GM18861 (cell line): ENCODE measurements around the gene ALDH2.
"Not testable (repeated sequence)": the region's sequence is repeated elsewhere in the genome, so short reads cannot be mapped to it uniquely, and the experiment has no call there.

ENCODE experiments used
- ATAC-seq: cut with Tn5 transposase; IDR thresholded peaks from one replicate; pipeline ENCODE4 v1.9.1; 2021; ENCODE audit not compliant: unreplicated experiment

ALDH2 gene

DNA sequence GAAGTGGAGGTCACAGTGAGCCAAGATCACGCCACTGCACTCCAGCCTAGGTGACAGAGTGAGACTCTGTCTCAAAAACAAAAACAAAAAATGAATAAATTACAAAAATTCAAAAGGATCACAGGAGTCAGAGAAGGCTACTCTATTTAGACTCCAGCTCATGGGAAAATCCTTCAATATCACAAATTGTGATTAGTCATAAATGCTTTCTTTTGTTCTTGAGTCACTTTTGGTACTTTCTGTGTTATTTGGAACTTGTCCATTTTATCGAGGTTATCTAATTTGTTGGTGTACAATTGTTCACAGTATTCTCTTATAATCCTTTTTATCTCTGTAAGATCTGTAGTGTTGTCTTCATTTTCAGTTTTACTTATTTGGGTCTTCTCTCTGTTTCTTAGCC lies 18.9 kb downstream of the ALDH2 start:
- no peak for ATAC-seq

DNA sequence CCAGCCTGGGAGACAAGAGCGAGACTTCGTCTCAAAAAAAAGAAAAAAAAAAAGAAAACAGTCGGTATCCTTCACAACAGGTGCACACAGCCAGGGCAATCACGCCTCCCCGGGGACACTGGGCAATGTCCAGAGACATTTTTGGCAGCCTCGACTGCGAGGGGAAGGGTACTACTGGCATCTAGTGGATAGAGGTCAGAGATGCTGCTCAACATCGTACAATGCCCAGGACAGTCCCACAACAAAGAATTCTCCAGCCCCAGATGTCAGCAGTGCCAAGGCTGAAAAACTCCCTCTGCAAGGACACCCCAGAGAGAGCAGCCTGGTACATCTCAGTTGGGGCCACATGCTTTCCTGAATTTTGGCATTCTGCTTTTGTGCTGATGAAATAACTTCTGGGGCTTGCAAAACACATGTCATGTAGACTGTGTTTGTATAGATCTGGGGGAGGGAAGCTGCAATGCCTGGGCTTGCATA lies 21.5 kb downstream of the ALDH2 start:
- no peak for ATAC-seq

DNA sequence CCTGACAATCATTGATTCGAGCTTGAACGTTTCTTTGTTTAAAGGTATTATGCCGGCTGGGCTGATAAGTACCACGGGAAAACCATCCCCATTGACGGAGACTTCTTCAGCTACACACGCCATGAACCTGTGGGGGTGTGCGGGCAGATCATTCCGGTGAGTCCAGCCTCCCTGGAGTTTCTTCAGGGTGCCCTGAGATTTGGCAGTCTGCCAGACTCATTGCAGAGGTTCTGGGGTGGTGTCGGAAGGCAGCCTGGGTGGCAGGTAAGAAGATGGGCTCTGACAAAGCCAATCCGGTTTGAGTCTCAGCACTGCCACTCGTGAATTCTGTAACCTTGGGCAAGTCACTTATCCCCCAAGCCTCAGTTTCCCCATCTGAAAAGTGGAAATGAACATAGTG lies 23.0 kb downstream of the ALDH2 start:
- ATAC-seq: no peak

DNA sequence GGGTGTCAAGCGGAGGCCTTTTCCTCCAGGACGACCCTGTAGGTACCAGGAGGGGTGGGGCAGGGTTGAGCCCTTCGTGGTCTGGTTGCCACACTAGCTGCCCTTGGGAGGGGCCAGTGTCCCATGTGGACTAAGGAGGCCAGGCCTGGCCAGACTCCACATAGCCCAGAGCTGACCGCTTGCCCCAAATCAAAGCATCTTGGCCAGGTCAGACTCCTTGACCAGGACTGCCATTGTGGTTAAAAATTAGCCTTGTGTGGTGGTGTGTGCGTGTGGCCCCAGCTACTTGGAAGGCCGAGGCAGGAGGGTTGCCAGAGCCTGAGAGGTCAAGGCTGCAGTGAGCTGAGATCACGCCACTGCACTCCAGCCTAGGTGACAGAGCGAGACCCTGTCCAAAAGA lies 24.8 kb downstream of the ALDH2 start:
- ATAC-seq: no peak

DNA sequence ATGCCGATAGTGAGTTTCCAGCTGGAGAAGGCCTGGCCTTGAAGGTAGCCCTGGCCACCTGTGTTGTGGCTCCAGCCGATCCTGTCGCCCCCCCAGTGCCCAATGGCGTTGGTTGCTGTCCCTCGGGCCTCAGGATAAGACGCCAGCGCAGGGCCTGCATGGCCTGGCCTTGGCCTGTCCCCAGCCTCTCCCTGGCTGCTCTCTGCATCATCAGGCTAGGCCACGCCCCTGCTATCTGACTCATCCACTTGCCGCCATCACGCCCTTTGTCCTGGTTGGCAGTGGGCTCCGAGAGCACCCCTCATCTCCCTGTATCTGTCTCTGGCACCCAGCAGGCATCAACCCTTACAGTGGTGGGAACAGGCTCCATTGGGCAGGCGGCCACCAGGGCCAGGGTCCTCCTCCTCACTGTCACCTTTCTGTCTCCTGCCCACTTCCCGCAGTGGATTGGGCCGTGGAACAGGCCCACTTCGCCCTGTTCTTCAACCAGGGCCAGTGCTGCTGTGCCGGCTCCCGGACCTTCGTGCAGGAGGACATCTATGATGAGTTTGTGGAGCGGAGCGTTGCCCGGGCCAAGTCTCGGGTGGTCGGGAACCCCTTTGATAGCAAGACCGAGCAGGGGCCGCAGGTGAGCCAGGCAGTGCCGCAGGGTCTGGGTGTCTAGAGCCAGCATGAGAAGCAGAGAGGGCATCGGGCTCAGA lies 25.6 kb downstream of the ALDH2 start:
- no peak for ATAC-seq

DNA sequence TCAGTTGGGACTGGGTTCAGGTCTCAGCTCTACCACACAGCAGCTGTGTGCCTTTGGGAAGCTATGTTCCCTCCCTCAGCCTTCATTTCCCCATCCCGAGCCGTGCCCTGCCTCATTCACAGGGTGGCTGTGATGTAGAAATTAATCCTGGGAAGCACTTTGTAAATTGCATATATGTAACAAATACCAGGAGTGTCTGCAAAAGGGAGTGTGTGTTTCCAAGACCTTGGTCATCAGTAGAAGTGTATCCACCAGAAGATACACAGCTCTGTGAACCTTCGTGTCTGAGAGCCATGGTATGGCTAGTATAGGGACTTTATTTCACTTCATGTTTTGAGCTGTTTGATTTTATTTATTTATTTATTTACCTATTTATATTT lies 26.1 kb downstream of the ALDH2 start:
- ATAC-seq: no peak

DNA sequence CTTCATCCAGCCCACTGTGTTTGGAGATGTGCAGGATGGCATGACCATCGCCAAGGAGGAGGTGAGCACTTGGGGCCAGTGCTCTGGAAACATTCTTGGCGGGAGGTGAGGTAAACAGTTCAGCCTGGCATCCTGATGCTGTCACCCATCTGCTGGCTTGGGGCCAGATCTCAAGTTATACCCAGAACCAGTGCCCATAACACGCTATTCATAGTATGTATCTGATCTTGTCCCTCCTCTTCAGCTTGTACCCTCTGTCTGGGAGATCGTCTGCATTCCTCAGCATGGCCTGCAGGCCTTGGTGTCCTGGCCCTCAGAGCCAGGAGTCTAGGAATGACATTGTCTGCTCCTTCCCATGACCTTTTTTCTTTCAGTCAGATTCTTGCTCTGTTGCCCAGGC lies 31.4 kb downstream of the ALDH2 start:
- ATAC-seq: no peak

DNA sequence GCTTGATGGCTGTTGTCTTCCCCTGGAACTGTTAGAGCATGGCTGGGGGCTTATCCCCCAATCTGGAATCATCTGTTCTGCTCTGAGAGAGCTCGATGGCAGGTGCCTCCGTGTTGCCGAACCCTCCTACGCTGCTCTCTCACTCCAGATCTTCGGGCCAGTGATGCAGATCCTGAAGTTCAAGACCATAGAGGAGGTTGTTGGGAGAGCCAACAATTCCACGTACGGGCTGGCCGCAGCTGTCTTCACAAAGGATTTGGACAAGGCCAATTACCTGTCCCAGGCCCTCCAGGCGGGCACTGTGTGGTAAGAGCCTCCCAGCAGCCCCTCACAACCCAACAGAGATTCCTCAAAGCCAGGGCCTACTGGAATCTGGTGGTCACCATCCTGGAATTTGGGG lies 33.0 kb downstream of the ALDH2 start:
- no peak for ATAC-seq

DNA sequence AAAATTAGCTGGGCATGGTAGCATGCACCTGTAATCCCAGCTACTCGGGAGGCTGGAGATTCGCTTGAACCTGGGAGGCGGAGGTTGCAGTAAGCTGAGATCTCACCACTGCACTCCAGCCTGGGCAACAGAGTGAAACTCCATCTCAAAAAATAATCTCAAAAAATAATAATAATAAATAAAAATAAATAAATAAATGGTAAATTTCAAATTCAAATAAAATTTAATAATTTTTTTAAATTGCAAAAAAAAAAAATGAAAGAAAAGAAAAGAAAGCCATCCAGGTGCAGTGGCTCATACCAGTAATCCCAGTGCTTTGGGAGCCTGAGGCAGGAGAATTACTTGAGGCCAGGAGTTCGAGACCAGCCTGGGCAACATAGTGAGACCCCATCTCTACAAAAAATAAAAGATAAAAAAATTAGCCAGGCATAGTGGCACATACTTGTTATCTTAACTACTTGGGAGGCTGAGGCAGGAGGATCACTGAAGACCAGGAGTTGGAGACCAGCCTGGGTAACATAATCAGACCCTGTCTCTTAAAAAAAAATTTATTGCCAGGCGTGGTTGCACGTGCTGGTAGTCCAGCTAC lies 36.4 kb downstream of the ALDH2 start:
- ATAC-seq: no peak

DNA sequence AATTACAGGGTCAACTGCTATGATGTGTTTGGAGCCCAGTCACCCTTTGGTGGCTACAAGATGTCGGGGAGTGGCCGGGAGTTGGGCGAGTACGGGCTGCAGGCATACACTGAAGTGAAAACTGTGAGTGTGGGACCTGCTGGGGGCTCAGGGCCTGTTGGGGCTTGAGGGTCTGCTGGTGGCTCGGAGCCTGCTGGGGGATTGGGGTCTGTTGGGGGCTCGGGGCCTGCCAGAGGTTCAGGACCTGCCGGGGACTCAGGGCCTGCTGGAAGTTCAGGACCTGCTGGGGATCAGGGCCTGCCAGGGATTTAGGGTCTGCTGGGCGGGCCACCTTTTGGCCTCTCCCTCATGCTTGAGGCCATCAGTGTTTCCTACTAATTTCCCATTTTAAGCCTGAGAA lies 37.1 kb downstream of the ALDH2 start:
- ATAC-seq: no peak

DNA sequence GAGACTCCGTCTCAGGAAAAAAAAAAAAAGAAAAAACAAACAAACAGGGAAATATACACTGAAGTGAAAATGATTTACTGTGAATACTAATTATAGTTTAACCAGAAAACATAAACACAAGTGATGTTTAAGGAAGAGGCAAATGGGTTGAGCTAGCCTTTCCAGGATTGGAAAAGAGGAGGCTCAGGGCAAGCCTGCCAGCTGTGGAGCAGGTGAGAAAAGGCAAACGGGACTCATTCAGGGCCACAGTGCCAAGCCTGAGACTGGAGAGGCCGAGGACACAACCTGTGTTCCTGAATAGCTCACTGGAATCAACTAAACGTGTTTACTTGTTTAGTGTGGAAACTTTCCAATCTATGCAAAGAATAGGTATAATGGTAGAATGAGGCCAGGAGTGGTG lies 39.6 kb downstream of the ALDH2 start:
- ATAC-seq: no peak

DNA sequence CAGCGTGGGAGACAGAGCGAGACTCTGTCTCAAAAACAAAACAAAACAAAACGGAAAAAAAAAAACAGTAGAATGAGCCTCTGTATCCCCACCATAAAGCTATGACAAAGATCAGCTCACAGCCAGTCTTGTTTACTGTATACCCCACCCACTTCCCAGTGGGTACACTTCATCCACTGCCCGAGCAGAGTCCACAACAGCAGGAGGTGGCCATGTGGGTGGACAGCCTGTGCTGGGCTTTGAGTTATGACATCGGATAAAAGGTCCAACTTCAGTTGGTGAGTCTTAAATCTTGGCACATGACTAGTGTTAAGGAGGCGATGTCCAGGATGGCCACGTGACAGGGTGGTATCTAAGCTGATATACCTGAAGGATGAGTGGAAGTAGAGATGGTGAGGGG lies 40.5 kb downstream of the ALDH2 start:
- no peak for ATAC-seq

DNA sequence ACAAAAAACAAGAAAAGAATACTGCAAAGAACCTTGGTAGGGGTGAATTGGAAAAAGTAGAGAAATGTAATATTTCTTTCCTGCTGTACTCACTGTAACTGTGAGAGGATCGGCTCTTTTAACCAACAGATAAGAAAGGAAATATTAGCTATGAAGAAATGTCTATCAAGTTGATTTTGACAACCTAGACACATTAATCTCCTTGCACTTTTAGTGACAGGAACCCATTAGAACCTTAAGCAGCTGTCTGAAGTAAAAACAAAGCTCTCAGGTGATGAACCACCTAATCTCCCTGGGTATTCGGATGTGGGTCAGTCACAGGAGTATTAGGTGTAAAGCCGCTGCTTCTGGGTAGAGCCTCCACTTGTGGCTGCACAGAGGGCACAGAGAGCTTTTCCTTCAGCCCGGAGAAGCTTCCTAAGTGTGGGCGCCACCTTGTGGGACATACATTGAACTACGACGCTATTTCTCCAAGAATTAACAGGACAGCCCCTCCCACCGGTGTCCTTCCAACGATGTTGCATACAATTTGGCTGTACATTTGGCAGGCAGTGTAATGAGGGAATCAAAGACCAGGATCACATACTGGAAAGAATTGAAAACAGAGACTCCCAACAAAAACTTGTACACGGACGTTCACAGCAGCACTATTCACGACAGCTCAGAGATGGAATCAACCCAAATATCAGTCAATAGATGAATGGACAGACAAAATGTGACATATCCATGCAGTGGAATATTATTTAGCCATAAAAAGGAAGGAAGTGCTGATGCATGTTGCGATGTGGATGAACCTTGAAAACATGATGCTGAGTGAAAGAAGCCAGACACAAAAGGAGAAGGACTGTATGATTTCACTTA lies 46.4 kb downstream of the ALDH2 start:
- ATAC-seq: no peak

DNA sequence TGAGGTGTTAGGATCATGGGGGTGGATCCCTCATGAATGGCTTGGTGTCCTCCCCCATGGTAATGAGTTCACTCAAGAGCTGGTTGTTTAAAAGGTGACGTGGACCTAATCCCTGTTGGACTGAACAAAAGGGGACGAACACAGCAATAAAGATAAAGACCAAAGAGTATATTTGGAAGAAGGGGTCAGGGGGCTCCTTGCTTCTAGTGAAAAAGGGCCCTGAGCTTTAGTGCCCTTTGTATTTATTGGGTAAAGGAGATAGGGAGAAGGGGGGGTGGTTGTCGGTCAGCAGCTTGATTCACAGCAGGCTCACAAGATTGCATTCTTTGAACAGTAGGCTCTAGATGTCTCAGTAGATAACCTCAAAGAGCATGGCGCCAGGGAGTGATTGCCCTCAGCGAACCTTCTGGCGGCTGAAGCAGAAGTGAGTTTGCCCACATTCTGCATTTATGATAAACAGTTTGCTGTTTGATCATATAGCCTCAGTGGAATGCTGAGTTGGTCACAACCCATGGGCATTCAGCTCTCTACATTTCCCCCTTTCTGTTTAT lies 49.4 kb downstream of the ALDH2 start:
- ATAC-seq: no peak

DNA sequence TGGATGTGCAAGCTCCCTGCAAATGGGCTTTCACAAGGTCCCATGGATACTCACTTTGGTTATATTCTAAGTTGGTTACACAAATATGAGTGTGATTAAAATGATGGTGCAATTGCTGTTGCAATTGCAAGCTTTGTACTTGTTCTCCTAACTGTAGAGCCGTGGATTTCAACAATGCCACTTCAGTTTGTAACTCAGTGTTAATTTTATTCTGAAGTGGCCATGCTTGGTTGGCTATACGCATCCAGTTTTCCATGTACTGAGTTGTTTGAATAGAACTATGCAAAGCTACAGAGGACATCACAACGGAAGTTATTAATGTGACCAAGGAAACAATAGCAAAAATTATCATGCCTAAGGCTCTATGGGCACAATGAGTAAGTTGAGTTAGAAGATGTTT lies 50.2 kb downstream of the ALDH2 start:
- ATAC-seq: not testable (repeated sequence)

DNA sequence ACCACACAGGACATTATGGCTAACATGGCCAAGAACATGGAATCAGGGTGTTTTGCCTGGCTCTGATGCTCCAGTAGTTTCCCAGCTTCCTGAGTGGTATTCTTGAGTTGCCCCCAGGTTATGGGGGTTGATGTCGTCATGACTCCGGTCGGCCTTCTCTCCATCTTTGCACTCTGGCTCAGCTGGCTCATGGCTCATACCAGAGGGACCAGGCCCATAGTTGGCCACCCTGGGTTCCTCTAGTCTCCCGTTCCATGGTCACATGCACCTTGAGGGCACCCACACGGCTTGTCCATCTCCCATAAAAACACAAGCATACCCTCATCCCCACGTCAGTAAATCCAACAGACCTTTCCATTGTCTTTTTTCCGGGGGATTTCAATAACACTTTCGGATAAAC lies 51.6 kb downstream of the ALDH2 start:
- ATAC-seq: no peak

DNA sequence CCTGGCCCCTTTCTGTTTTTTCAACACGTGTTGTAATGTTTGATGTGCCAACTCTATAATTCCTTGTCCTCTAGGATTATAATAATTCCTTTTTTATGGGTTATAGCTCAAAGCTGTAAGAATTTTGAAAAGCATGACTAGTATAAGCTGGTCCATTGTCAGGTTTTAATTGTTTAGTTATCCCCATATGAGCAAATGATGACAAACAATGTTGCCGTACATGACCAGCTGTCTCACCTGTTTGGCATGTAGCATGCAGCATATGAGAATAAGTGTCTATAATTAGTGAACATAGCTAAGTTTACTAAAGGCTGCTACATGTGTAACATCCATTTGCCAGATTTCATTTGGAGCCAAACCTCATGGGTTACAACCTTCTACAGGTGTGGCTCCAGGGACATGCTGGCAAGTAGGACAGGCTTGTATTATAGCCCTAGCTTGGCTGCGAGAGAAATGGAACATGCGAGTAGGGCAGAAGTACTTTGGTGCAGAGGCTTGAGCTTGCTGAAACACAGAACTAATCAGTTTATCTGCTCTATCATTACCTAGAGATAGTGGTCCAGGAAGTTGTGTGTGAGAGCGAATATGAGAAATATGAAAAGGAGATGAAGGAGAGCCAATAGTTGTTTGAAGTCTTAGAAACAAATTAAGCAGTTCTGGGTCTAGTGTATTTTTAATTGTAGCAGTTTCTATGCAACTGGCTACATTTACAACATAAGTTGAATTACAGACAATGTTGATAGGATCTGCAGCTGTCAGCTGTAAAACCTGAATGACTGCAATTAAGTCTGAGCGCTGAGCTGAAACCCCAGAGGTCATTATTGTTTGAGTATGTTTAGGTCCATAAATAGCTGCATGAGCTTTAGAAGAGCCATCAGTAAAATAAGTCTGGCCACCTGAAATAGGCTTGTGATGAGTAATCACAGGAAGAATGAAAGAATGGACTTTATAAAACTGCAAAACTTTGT lies 52.7 kb downstream of the ALDH2 start:
- no peak for ATAC-seq

DNA sequence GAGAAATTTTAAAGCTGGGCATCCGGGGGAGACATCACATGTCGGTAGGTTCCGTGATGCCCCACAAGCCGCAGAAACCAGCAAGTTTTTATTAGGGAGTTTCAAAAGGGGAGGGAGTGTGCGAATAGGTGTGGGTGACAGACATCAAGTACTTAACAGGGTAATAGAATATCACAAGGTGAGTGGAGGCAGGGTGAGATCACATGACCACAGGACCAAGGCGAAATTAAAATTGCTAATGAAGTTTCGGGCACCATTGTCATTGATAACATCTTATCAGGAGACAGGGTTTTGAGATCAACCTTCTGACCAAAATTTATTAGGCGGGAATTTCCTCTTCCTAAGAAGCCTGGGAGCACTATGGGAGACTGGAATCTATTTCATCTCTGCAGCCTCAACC lies 54.1 kb downstream of the ALDH2 start:
- not testable (repeated sequence) for ATAC-seq

DNA sequence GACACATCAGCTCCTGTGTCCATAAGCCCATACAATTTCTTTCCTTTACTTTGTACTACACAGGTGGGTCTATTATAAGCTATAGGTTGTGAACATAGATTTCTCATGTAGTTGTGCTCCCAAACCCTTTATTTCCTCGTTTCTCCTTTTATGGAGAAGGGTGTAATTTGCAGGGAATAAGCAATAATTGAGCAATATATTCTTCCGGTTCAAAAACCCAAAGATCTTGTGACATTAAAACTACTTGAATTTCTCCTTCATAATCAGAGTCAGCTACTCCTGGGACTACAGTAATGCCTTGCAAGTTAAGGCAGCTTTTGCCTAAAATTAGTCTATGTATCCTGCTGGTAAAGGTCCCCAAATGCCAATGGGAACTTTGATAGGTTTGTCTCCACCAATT lies 56.2 kb downstream of the ALDH2 start:
- ATAC-seq: no peak

DNA sequence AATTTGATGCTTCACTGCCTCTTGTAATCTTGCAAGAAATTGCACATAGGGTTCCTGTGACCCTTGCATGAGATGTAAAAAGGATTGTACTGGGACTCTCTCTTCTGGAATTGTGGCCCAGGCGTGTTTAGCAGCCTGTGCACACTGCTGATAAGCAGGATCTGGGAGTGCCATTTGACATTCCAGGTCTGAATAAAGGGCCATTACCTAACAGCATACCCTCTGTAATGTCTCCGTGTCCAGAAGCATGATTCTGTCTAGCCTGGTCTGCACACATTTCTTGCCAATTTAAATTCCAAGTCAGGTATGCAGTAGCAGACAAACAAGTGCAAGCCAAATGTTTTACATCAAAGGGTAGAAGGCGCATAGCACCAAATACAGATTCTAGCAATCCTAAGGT lies 57.2 kb downstream of the ALDH2 start:
- no peak for ATAC-seq

DNA sequence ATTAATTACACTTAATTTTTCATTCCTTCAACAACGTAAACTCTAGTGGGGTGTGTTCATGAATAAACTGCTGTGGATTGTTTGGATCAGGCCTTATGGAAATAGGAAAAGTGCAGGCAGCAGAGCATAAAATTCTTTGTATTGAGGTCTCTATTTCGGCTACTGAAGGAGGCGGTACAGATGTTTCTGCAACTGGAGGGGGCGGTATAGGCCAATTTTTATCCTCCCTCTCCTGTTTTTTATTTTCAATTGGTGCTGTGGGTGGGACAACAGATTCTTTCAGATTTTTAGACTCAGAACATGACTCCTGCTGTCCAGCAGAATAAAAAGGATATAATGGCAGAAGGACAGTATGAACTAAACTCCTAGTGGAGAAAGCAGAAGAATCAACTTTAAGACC lies 57.6 kb downstream of the ALDH2 start:
- ATAC-seq: not testable (repeated sequence)
